Measurements from ENCODE around the gene PRR23E. TPM values are rescaled to one million over a fixed set of nuclear protein-coding genes. Genes with fewer than 3 reads are reported as not detected.

Gene PRR23E
- polyA plus RNA-seq, 1 donor from 2014 or later: not detected

- Histone ChIP-seq H3K27ac (ENCODE audit: low read length) (no peak overlapping the region), H3K4me2 (ENCODE audit: low read length) (no peak overlapping the region), H3K79me2 (replicated peaks; ENCODE audit: insufficient read depth, low read length) (no peaks in the 10 kb centered on the region), H3K27me3 (ENCODE audit: insufficient read depth, low read depth, low read length) (no peaks in the 10 kb centered on the region), H3K9me3 (ENCODE audit: low read length) (no peaks in the 10 kb centered on the region), H3K4me3 (ENCODE audit: low read length) (no peak overlapping the region), H3F3A (ENCODE audit: insufficient read depth, low read length, poor library complexity, severe bottlenecking) (no peaks in the 10 kb centered on the region), H2AFZ (ENCODE audit: low read depth, low read length) (no peak overlapping the region), H3K36me3 (ENCODE audit: insufficient read depth, low read length) (no peaks in the 10 kb centered on the region), H4K20me1 (ENCODE audit: insufficient read depth) (no peaks in the 10 kb centered on the region), H3K9ac (ENCODE audit: low read length) (no peak overlapping the region), H3K9me2 (ENCODE audit: insufficient read depth, low read length) (no peaks in the 10 kb centered on the region)
- TF ChIP-seq EP300 (conservative IDR thresholded peaks at IDR 0.05; ENCODE audit: poor library complexity, severe bottlenecking) (no peak), TAF1 (IDR thresholded peaks at IDR 0.05; ENCODE audit: low read depth) (no peak), EZH2 (IDR thresholded peaks at IDR 0.05; ENCODE audit: borderline replicate concordance, insufficient read depth, low read length, poor library complexity, severe bottlenecking) (no peak), SMC3 (conservative IDR thresholded peaks at IDR 0.05; ENCODE audit: poor library complexity) (no peak), MXI1 (conservative IDR thresholded peaks at IDR 0.05; ENCODE audit: poor library complexity, severe bottlenecking) (no peak), REST (IDR thresholded peaks at IDR 0.05; ENCODE audit: borderline replicate concordance) (no peak), POLR2AphosphoS5 (IDR thresholded peaks at IDR 0.05) (no peak), RAD21 (conservative IDR thresholded peaks at IDR 0.05) (no peak)
- TF ChIP-seq, protein P1, sequence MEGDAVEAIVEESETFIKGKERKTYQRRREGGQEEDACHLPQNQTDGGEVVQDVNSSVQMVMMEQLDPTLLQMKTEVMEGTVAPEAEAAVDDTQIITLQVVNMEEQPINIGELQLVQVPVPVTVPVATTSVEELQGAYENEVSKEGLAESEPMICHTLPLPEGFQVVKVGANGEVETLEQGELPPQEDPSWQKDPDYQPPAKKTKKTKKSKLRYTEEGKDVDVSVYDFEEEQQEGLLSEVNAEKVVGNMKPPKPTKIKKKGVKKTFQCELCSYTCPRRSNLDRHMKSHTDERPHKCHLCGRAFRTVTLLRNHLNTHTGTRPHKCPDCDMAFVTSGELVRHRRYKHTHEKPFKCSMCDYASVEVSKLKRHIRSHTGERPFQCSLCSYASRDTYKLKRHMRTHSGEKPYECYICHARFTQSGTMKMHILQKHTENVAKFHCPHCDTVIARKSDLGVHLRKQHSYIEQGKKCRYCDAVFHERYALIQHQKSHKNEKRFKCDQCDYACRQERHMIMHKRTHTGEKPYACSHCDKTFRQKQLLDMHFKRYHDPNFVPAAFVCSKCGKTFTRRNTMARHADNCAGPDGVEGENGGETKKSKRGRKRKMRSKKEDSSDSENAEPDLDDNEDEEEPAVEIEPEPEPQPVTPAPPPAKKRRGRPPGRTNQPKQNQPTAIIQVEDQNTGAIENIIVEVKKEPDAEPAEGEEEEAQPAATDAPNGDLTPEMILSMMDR (IDR thresholded peaks at IDR 0.05; ENCODE audit: poor library complexity, severe bottlenecking): no peak
Observed at GRCh38 chr3:127218454-127218922, 25.6 kb downstream of the PRR23E start.

GRCh38 chr3:127220497-127220896, 27.6 kb downstream of the PRR23E start:
- Histone ChIP-seq H3K4me3 (ENCODE audit: low read length) (no peak overlapping the region), H3K27me3 (ENCODE audit: insufficient read depth, low read depth, low read length) (no peaks in the 10 kb centered on the region), H4K20me1 (ENCODE audit: insufficient read depth) (no peaks in the 10 kb centered on the region), H3K9me2 (ENCODE audit: insufficient read depth, low read length) (no peaks in the 10 kb centered on the region), H2AFZ (ENCODE audit: low read depth, low read length) (no peak overlapping the region), H3K9ac (ENCODE audit: low read length) (no peak overlapping the region), H3K27ac (ENCODE audit: low read length) (no peak overlapping the region), H3K36me3 (ENCODE audit: insufficient read depth, low read length) (no peaks in the 10 kb centered on the region), H3K4me2 (ENCODE audit: low read length) (no peak overlapping the region), H3K79me2 (replicated peaks; ENCODE audit: insufficient read depth, low read length) (no peaks in the 10 kb centered on the region), H3F3A (ENCODE audit: insufficient read depth, low read length, poor library complexity, severe bottlenecking) (no peaks in the 10 kb centered on the region), H3K9me3 (ENCODE audit: low read length) (no peaks in the 10 kb centered on the region)
- TF ChIP-seq POLR2AphosphoS5 (IDR thresholded peaks at IDR 0.05) (no peak), TAF1 (IDR thresholded peaks at IDR 0.05; ENCODE audit: low read depth) (no peak), SMC3 (conservative IDR thresholded peaks at IDR 0.05; ENCODE audit: poor library complexity) (no peak), EP300 (conservative IDR thresholded peaks at IDR 0.05; ENCODE audit: poor library complexity, severe bottlenecking) (no peak), REST (IDR thresholded peaks at IDR 0.05; ENCODE audit: borderline replicate concordance) (no peak), MXI1 (conservative IDR thresholded peaks at IDR 0.05; ENCODE audit: poor library complexity, severe bottlenecking) (no peak), RAD21 (conservative IDR thresholded peaks at IDR 0.05) (no peak), EZH2 (IDR thresholded peaks at IDR 0.05; ENCODE audit: borderline replicate concordance, insufficient read depth, low read length, poor library complexity, severe bottlenecking) (no peak)
- TF ChIP-seq, protein P1 (IDR thresholded peaks at IDR 0.05; ENCODE audit: poor library complexity, severe bottlenecking): no peak
